ENCODE measurements around the gene TMEM165.

Gene TMEM165

DNA sequence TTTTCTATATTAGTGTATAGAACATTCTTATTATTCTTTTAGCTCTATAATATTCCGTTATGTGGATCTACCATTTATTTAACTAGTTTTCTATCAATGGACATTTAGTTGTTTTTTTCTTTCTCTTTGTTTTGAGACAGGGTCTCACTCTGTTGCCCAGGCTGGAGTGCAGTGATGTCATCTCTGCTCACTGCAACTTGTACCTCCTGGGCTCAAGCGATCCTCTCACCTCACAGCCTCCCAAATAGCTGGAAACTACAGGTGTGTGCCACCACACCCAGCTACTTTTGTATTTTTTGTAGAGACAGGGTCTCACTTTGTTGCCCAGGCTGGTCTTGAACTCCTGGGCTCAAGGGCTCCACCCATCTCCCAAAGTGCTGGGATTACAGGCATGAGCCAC is 10.8 kb downstream of the TMEM165 start:
- DNase-seq (ENCODE audit: low read depth in 2 of 2) = no peak

- no peak for DNase-seq (ENCODE audit: low read depth in 2 of 2)
These were observed 11.4 kb downstream of the TMEM165 start for GRCh38 chr4:55407119-55407518.

DNA sequence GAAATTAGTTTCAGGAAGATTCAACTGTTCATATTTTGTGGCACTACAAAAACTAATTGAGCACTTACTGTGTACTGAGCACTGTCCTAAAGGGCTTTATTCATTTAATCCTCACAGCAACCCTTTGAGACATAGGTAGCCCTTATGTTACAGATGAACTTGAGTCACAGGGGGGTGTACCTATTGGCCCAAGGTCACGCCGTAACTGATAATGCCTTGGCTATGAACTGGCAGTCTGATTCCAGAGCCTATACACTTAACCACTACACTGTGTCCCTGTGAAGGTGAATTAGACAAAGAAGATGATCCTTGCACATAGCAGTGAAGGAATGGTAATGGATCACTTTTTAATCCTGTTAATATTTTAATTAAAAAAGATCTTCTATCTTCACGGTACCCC is 12.0 kb downstream of the TMEM165 start:
- no peak for DNase-seq (ENCODE audit: low read depth in 2 of 2)

- no peak for DNase-seq (ENCODE audit: low read depth in 2 of 2)
These were observed 13.9 kb downstream of the TMEM165 start for GRCh38 chr4:55409468-55410171.

DNA sequence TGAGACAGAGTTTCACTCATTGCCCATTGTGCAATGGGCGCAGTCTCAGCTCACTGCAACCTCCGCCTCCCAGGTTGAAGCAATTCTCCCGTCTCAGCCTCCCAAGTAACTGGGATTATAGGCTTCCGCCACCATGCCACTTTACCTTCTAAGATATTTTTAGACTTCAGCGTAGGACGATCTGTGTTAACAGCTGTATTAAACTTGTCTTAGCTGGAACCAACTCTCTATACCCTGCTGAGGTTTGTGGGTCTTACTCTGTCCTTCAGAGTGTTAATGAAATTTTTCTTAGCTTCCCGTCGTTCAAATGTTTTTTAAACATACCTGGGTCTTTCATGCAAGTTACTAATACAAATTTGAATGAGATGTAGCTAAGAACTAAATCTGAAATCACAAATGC is 14.7 kb downstream of the TMEM165 start:
- DNase-seq (ENCODE audit: low read depth in 2 of 2) = no peak

DNA sequence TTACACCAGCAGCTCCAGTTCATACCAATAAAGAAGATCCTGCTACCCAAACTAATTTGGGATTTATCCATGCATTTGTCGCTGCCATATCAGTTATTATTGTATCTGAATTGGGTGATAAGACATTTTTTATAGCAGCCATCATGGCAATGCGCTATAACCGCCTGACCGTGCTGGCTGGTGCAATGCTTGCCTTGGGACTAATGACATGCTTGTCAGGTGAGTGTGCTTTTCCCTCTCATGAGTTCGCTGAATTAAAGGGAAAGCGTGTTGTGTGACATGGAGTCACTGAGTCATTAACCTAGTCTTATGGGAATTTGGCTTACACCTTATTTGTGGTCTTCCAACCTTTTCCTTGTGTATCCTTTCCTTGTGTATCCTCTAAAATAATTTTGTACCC is 15.9 kb downstream of the TMEM165 start:
- no peak for DNase-seq (ENCODE audit: low read depth in 2 of 2)

GRCh38 chr4:55416176-55416575 is 20.4 kb downstream of the TMEM165 start:
- DNase-seq (ENCODE audit: low read depth in 2 of 2) = no peak

DNA sequence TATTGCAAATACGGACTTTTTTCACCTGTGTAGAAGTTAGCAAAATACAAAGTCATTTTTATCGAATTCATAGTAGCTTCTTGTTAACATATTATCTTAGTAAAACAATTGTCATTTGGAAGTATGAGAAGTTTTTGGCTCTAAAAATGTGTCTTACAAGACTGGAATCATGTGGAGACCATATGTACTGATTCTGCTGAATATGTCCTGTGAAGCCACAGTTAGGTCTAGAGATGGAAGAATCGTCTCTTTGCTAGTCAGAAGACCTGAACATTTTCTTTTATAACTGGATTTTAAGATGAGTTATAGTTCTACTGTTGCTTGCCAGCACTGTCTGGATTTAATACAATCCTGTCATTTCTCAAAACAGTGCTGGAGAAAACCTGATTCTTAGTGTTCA is 29.0 kb downstream of the TMEM165 start:
- no peak for DNase-seq (ENCODE audit: low read depth in 2 of 2)

DNA sequence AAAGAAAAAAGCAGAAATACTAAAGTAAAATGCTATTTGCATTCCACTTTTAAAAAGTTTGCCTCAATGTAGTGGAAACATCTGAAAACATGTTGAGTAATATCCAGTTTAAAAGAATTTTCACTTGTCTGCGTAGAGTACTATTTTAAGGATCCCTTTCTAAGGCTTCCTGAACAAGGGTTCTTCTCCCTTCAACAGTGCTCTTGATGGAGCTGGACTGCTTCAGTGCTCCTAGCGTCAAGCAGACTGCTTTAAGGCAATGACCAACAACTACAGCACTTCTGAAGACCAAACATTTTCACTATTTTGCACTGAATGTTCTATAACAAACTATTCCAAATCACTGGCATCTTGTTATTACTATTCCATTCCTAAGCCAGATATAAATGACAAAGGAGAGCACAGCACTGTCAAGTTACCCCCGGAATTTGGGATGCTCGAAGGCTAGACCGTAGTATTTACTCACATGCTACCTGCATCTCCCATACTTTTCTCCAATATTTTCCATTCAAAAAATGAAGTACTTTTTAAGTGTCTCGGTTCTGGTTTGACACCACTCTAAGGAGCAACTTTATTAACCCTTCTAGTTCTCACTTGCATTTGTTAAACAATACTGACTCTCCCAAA is 36.1 kb downstream of the TMEM165 start:
- DNase-seq (ENCODE audit: low read depth in 2 of 2) = no peak

DNA sequence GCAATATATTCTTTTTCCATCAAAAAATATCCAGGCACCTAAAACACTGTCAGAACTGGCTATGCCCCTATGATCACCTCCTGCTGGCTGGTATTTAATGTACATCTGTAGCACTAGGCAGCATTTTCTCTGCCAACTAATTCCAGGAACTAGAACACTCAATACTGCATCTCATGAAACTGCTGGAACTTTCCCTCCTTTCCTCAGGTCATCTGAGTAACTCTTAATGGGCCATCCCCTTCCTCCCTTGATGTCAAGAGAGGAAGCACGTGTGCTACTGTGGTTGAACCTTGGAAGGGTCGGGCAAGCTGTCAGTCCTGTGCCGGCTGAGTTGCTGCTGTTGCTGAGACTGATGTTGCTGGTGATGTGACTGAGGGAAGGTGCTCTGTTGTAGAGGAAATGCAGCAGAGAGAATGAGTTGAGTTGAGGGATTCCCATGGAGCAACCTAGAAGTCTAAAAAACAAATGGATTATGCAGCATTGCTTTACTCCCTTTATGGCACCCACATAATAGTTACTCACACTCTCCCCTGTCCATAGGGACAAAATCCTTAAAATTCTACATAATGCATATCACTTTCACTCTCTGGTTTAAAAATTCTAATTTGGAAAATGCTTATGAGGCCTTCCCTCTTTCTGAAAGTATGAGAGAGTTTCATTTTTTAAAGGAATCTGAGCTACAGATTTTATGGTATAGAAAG is 39.5 kb downstream of the TMEM165 start:
- DNase-seq (ENCODE audit: low read depth in 2 of 2) = no peak

- no peak for DNase-seq (ENCODE audit: low read depth in 2 of 2)
These were observed 41.6 kb downstream of the TMEM165 start for GRCh38 chr4:55437356-55437796.

- no peak for DNase-seq (ENCODE audit: low read depth in 2 of 2)
These were observed 42.1 kb downstream of the TMEM165 start for GRCh38 chr4:55437823-55438222.

DNA sequence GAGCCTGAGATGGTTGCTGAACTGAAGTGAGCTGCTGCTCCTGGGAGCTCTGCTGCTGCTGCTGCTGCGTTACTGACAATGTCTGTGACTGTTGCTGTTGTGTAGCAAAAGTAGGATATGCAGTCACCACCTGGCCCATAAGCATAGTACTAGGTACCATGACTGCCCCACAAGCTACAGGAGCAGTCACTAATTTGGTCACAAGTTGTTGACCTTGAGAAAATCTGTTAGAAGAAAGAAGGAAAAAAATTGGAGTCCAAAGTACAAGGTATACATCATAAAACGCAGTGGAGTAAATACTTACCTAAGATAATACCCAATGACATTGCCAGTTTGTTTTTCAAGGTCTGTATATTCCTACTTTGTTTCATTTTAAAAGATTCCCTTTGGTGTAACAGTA is 42.6 kb downstream of the TMEM165 start:
- no peak for DNase-seq (ENCODE audit: low read depth in 2 of 2)

- no peak for DNase-seq (ENCODE audit: low read depth in 2 of 2)
These were observed 43.3 kb downstream of the TMEM165 start for GRCh38 chr4:55439023-55439422.

GRCh38 chr4:55440786-55441185 is 45.0 kb downstream of the TMEM165 start:
- DNase-seq (ENCODE audit: low read depth in 2 of 2) = no peak

- DNase-seq (ENCODE audit: low read depth in 2 of 2) = no peak
These were observed 46.8 kb downstream of the TMEM165 start for GRCh38 chr4:55442541-55442940.

GRCh38 chr4:55444827-55445226 is 49.1 kb downstream of the TMEM165 start:
- DNase-seq (ENCODE audit: low read depth in 2 of 2) = no peak

GRCh38 chr4:55445921-55446577 is 50.3 kb downstream of the TMEM165 start:
- no peak for DNase-seq (ENCODE audit: low read depth in 2 of 2)

- no peak for DNase-seq (ENCODE audit: low read depth in 2 of 2)
These were observed 50.8 kb downstream of the TMEM165 start for GRCh38 chr4:55446578-55446922.

GRCh38 chr4:55447108-55447708 is 51.5 kb downstream of the TMEM165 start:
- no peak for DNase-seq (ENCODE audit: low read depth in 2 of 2)

DNA sequence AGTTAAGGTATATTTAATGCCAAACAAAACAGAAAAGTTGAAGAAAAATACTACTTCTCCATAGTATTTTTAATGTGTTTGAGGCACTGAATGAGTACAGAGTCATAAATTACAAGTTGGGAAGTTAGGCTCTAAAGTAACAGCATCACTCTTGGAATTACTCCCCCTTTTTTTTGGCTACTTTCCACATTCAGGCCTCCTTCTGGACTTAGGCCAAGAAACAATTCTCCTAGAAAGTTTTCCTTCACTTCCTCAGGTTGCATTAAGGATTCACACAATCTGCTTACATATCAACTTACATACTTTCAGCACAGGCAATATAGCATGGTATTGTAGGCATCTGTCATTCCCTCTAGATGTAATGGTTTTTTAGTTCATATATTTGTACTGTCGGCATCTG is 52.1 kb downstream of the TMEM165 start:
- DNase-seq (ENCODE audit: low read depth in 2 of 2) = no peak

GRCh38 chr4:55450566-55450965 is 54.8 kb downstream of the TMEM165 start:
- DNase-seq (ENCODE audit: low read depth in 2 of 2) = no peak

All from stimulated activated CD8-positive, alpha-beta memory T cell treated with anti-CD3 and anti-CD28 coated beads, Interleukin-2, amount 100 ng/mL, for 1 hour (primary cell).